Activated CD4-positive, alpha-beta T cell treated with anti-CD3 and anti-CD28 coated beads, Interleukin-10, Interleukin-2, amounts not matched to agents 100 ng/mL and 50 ng/mL, durations not matched to agents 16 hours and 8 hours (primary cell): Measurements from ENCODE around the gene TCF15.

ENCODE experiments used
- DNase-seq: peaks from one replicate; pipeline ENCODE4 v3.0.0-alpha.2; 2020

The TCF15 gene

DNA sequence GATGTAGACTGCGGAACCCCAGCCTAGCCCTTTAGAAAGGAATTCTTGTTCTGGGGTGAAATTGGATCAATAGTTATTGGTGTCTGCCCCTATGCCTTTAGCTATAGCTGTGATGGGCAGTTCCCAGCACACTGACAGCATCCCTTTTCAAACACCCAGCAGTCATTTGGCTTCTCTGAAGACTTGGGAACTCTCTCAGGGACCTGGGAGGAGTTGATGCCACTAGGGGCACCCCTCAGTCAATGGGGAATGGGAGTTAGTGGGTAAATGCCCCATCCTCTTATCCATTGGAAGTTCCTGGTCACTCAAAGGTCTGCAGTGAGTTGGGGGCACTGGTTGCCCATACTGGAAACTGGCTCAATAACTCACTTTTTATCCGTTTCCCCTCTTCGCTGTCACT, 34.9 kb downstream of the TCF15 start:
- no peak for DNase-seq

- no peak for DNase-seq
Measured at GRCh38 chr20:574297-574942, 35.7 kb downstream of the TCF15 start.

- DNase-seq, result no peak
Measured at GRCh38 chr20:573414-574296, 36.5 kb downstream of the TCF15 start.

- no peak for DNase-seq
Measured at GRCh38 chr20:572727-573126, 37.4 kb downstream of the TCF15 start.

- no peak for DNase-seq
Measured at GRCh38 chr20:571754-572441, 38.2 kb downstream of the TCF15 start.

GRCh38 chr20:568673-569415, 41.3 kb downstream of the TCF15 start:
- no peak for DNase-seq

DNA sequence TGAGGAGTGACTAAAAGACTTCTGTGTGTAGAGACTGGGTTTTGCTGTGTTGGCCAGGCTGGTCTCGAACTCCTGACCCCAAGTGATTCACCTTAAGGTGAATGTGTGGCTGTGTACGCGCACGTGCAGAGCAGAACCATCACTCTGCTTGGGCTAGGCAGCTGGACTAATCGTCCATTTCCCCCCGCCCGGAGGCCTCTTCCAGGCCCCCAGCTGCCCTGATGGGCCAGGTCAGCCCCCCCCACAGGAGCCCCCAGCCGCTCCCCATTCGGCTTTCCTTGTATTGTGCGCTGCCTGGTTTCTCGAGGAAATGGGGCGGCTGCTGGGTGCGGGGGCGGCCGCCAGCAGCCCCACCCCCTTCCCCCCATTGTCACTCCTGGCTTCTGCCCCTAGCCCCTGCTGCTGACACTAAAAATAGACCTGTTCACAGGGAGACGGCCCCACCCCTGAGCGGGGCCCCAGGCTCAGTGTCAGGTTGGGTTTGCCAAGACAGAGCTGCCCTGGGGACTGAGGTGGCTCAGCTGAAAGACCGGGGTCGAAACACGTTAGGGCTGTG, 41.9 kb downstream of the TCF15 start:
- no peak for DNase-seq

DNA sequence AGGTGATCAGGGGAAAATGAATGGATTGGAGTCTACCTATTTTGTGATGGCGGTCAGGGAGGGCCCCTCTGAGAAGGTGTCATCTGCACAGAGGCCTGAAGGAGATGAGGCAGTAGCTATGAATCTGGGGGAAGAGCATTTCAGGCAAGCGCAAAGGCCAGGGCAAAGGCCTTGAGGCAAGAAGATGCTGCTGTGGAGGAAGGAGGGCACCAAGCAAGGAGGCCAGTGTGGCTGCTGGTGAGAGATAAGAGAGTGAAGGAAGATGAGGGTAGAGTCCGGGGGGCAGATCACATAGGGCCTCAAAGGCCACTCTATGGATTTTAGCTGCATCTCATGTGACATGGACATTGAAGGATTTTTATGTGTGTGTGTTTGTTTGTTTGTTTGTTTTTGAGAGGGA, 45.9 kb downstream of the TCF15 start:
- DNase-seq, result no peak

- DNase-seq, result no peak
Measured at GRCh38 chr20:563187-563586, 46.9 kb downstream of the TCF15 start.

- no peak for DNase-seq
Measured at GRCh38 chr20:562232-562897, 47.7 kb downstream of the TCF15 start.

GRCh38 chr20:561437-562231, 48.5 kb downstream of the TCF15 start:
- DNase-seq, result peak; percentile 70

GRCh38 chr20:560680-561079, 49.4 kb downstream of the TCF15 start:
- DNase-seq, result no peak

GRCh38 chr20:558117-558516, 52.0 kb downstream of the TCF15 start:
- DNase-seq, result no peak

GRCh38 chr20:556984-557383, 53.1 kb downstream of the TCF15 start:
- no peak for DNase-seq

DNA sequence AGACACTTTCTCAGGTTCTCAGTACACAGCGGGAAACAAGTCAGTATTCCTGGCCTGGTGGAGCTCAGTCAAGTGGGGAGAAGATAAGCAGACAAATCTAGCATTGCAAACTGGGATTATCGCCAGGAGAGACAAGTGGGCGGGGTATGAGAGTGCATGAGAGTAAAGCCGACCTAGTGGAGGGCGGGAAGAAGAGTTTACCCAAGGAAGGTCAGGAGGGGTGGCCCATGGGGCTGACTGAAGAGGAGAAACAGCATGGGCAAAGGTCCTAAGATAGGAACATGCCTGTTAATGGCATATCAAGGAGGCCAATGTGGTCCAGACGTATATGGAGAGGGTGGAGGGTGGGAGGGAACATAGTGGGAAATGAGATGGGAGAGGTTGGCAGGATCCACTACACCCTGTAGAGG, 54.1 kb downstream of the TCF15 start:
- DNase-seq, result no peak
